PFSK-1 (cell line): ENCODE data around the gene NOL4L.

Experiments
- POLR2AphosphoS5 ChIP-seq: IDR thresholded peaks from 2 replicates; pipeline ENCODE4 v1.6.1; 2012; ENCODE audit warnings: low read depth, mild to moderate bottlenecking, control low read depth, low read length, moderate library complexity
- SIN3A ChIP-seq: IDR thresholded peaks from 2 replicates; pipeline ENCODE4 v1.6.1; 2012; ENCODE audit warnings: mild to moderate bottlenecking, low read length, moderate library complexity, borderline replicate concordance; ENCODE audit not compliant: insufficient read depth
- TAF1 ChIP-seq: IDR thresholded peaks from 2 replicates; pipeline ENCODE4 v1.6.1; 2012; ENCODE audit warnings: low read length, control low read depth, borderline replicate concordance; ENCODE audit not compliant: insufficient read depth
- TF ChIP-seq, protein P1 (sequence below), 2 experiments: IDR thresholded peaks; 2 replicates each; pipeline versions ENCODE4 v1.6.1 to v1.8.0; 2011 to 2012; ENCODE audit warnings: low read depth in 2 of 2, low read length in 2 of 2, control low read depth in 1 of 2, inconsistent platforms in 1 of 2, mild to moderate bottlenecking in 1 of 2, moderate library complexity in 1 of 2; ENCODE audit not compliant: insufficient read depth in 1 of 2

DNA sequence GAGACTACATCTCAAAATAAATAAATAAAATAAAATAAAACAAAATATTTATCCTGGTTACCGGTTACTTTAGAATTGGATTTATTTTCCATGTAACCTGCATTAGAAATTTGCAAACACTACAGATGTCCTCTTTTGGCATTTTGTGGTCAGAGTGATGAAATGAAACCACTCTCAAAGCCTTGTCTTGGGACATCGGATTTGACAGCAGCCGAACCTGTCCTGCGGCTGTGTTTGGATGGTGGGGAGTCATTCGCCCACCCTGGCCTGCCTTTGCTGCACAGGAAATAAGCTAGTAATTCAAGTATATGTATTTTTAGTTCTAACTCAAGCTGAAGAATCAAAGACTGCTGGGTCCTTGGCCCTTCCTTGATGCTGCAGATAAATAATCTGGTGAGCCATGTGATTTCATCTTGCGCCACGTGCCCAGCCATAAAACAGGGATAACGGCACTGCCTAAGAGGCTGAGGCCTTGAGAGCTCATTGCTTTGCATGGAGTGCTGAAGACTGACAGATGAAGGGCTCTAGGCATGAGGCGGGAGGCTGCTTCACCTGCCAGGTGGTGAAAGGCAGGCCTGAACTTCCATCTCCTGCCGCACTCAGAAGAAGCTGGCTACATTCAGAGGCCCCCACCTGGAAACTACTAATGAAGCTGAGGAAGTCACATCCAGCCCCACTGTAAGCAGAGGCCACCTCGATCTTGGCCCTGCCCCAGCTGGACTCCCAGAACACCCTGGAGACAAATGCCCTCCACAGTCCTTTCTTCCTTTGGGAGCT lies 76.9 kb downstream of the NOL4L start:
- TF ChIP-seq POLR2AphosphoS5 (no peak), SIN3A (no peak), TAF1 (no peak)
- TF ChIP-seq, protein P1, sequence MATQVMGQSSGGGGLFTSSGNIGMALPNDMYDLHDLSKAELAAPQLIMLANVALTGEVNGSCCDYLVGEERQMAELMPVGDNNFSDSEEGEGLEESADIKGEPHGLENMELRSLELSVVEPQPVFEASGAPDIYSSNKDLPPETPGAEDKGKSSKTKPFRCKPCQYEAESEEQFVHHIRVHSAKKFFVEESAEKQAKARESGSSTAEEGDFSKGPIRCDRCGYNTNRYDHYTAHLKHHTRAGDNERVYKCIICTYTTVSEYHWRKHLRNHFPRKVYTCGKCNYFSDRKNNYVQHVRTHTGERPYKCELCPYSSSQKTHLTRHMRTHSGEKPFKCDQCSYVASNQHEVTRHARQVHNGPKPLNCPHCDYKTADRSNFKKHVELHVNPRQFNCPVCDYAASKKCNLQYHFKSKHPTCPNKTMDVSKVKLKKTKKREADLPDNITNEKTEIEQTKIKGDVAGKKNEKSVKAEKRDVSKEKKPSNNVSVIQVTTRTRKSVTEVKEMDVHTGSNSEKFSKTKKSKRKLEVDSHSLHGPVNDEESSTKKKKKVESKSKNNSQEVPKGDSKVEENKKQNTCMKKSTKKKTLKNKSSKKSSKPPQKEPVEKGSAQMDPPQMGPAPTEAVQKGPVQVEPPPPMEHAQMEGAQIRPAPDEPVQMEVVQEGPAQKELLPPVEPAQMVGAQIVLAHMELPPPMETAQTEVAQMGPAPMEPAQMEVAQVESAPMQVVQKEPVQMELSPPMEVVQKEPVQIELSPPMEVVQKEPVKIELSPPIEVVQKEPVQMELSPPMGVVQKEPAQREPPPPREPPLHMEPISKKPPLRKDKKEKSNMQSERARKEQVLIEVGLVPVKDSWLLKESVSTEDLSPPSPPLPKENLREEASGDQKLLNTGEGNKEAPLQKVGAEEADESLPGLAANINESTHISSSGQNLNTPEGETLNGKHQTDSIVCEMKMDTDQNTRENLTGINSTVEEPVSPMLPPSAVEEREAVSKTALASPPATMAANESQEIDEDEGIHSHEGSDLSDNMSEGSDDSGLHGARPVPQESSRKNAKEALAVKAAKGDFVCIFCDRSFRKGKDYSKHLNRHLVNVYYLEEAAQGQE (IDR thresholded peaks at IDR 0.05; ENCODE audit: insufficient read depth in 1 of 2, low read depth in 2 of 2, low read length in 2 of 2): no peak
